Gastroesophageal sphincter (tissue), 4 donors: ENCODE measurements around the gene PRUNE2. TPM values are rescaled to one million over a fixed set of nuclear protein-coding genes. Genes with fewer than 3 reads are reported as not detected.
A peak's percentile ranks its signal among the peaks of the same experiment; 100 is the strongest.

Source experiments
- ATAC-seq: fragments of 150-250 bp; one replicate; pipeline ENCODE4 v1.9.1; 2016; ENCODE audit warnings: mild to moderate bottlenecking, moderate library complexity
- H3K27ac ChIP-seq, 4 donors: fragments of 200-600 bp; sonication (generic) in 3 of 4; 1 replicate in 3 of 4; 2 replicates in 1 of 4; pipeline ENCODE4 v1.5.1; 2016 to 2019
- H3K27me3 ChIP-seq: fragments of 200-600 bp; sonication (generic); one replicate; pipeline ENCODE4 v1.5.1; 2019
- H3K36me3 ChIP-seq, 2 donors: fragments of 200-600 bp; sonication (generic); one replicate each; pipeline ENCODE4 v1.5.1; 2019; ENCODE audit warnings: control low read depth in 1 of 2
- H3K4me1 ChIP-seq, 3 donors: fragments of 200-600 bp; sonication (generic); 1 replicate in 2 of 3; 2 replicates in 1 of 3; pipeline ENCODE4 v1.5.1; 2016 to 2019; ENCODE audit warnings: control low read depth in 2 of 3
- H3K4me3 ChIP-seq, 2 donors: fragments of 200-600 bp; sonication (generic); one replicate each; pipeline ENCODE4 v1.5.1; 2019; ENCODE audit warnings: mild to moderate bottlenecking in 1 of 2, moderate library complexity in 1 of 2
- H3K9me3 ChIP-seq, 3 donors: fragments of 200-600 bp; sonication (generic); one replicate each; pipeline ENCODE4 v1.5.1; 2017 to 2019; ENCODE audit warnings: control low read depth in 2 of 3
- EP300 ChIP-seq: sonication (generic); formaldehyde crosslinking; IDR thresholded peaks from one replicate; pipeline ENCODE4 v1.6.1; 2017; ENCODE audit warnings: antibody characterized with exemption, mild to moderate bottlenecking
- POLR2A ChIP-seq, 2 donors: fragments of 450-650 bp; IDR thresholded peaks; one replicate each; pipeline ENCODE4 v1.6.1; 2017; ENCODE audit warnings: antibody characterized with exemption in 2 of 2, mild to moderate bottlenecking in 2 of 2, moderate library complexity in 1 of 2
- POLR2AphosphoS5 ChIP-seq: sonication (generic); formaldehyde crosslinking; IDR thresholded peaks from one replicate; pipeline ENCODE4 v1.6.1; 2017; ENCODE audit warnings: antibody characterized with exemption
- WGBS, 2 donors: methylation state at CpG; one replicate each; pipeline ENCODE4 v1.1.5; 2018; ENCODE audit warnings: low coverage in 1 of 2; 5-methylcytosine and 5-hydroxymethylcytosine counted together
- total RNA-seq, 4 donors: library from RNA; depleted of rRNA; stranded (reverse); fragments of >200 nt; gene quantifications; one replicate each; pipeline ENCODE4 v1.1.0, GENCODE V29; 2016
- TF ChIP-seq, protein P1 (sequence below), 4 experiments: fragments of 200-600 bp in 2 of 4; fragments of 450-650 bp in 2 of 4; sonication (generic) in 1 of 4; IDR thresholded peaks; one replicate each; pipeline ENCODE4 v1.5.1; 2017 to 2019; ENCODE audit warnings: antibody characterized with exemption in 4 of 4, mild to moderate bottlenecking in 2 of 4, moderate library complexity in 2 of 4

Gene PRUNE2
- total RNA-seq, 4 donors from 2014 or later = 561 to 930 (median 763) TPM

GRCh38 chr9:76690973-76691370, 214.9 kb downstream of the PRUNE2 start:
- Histone ChIP-seq H3K36me3 (peaks cover 0 to 20% of the 10 kb centered on the region in 2 donors), H3K9me3 (no peaks in the 10 kb centered on the region), H3K4me3 (no peak overlapping the region), H3K4me1 (peaks cover 0 to 55% (median 0%) of the 10 kb centered on the region in 3 donors), H3K27ac (no peak overlapping the region), H3K27me3 (no peaks in the 10 kb centered on the region)
- ATAC-seq = no peak
- no peak for TF ChIP-seq EP300
- TF ChIP-seq, protein P1, sequence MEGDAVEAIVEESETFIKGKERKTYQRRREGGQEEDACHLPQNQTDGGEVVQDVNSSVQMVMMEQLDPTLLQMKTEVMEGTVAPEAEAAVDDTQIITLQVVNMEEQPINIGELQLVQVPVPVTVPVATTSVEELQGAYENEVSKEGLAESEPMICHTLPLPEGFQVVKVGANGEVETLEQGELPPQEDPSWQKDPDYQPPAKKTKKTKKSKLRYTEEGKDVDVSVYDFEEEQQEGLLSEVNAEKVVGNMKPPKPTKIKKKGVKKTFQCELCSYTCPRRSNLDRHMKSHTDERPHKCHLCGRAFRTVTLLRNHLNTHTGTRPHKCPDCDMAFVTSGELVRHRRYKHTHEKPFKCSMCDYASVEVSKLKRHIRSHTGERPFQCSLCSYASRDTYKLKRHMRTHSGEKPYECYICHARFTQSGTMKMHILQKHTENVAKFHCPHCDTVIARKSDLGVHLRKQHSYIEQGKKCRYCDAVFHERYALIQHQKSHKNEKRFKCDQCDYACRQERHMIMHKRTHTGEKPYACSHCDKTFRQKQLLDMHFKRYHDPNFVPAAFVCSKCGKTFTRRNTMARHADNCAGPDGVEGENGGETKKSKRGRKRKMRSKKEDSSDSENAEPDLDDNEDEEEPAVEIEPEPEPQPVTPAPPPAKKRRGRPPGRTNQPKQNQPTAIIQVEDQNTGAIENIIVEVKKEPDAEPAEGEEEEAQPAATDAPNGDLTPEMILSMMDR (IDR thresholded peaks at IDR 0.05) = no peak
- TF ChIP-seq POLR2A (IDR thresholded peaks at IDR 0.05) = no peak
- TF ChIP-seq POLR2AphosphoS5 = no peak
- 75 to 90% methylated on average over 5 of the region's 5 CpGs for WGBS, 2 donors

GRCh38 chr9:76690246-76690972, 215.5 kb downstream of the PRUNE2 start:
- Histone ChIP-seq H3K4me3 (no peak overlapping the region), H3K4me1 (peaks cover 0 to 55% (median 0%) of the 10 kb centered on the region in 3 donors), H3K27me3 (no peaks in the 10 kb centered on the region), H3K36me3 (peaks cover 0 to 26% of the 10 kb centered on the region in 2 donors), H3K9me3 (no peaks in the 10 kb centered on the region), H3K27ac (no peak overlapping the region)
- WGBS, 2 donors = 69 to 92% methylated on average over 1 of the region's 1 CpG
- ATAC-seq = no peak
- no peak for TF ChIP-seq EP300
- no peak for TF ChIP-seq POLR2AphosphoS5
- TF ChIP-seq, protein P1 (IDR thresholded peaks at IDR 0.05) = no peak
- no peak for TF ChIP-seq POLR2A (IDR thresholded peaks at IDR 0.05)

GRCh38 chr9:76688471-76689238, 217.3 kb downstream of the PRUNE2 start:
- 49 to 72% methylated on average over 2 to 3 of the region's 3 CpGs for WGBS, 2 donors
- Histone ChIP-seq H3K9me3 (no peaks in the 10 kb centered on the region), H3K4me1 (peaks cover 0 to 55% (median 0%) of the 10 kb centered on the region in 3 donors), H3K27ac (peak overlapping the region in 3 of 4 donors; percentile 8 to 55 (median 37)), H3K4me3 (no peak overlapping the region), H3K27me3 (no peaks in the 10 kb centered on the region), H3K36me3 (peaks cover 0 to 30% of the 10 kb centered on the region in 2 donors)
- TF ChIP-seq POLR2A (IDR thresholded peaks at IDR 0.05) (no peak), POLR2AphosphoS5 (no peak), EP300 (no peak)
- TF ChIP-seq, protein P1 (IDR thresholded peaks at IDR 0.05) = no peak
- peak; percentile 17 for ATAC-seq

- 50 to 89% methylated on average over 3 to 4 of the region's 4 CpGs for WGBS, 2 donors
- peaks cover 0 to 30% of the 10 kb centered on the region in 2 donors for H3K36me3 ChIP-seq
- TF ChIP-seq POLR2AphosphoS5 (peak; percentile 20), POLR2A (IDR thresholded peaks at IDR 0.05) (no peak)
- H3K4me1 ChIP-seq = peaks cover 0 to 53% (median 0%) of the 10 kb centered on the region in 3 donors
- peak overlapping the region in 3 of 4 donors; percentile 22 to 55 (median 37) for H3K27ac ChIP-seq
- H3K4me3 ChIP-seq = no peak overlapping the region
- H3K9me3 ChIP-seq = no peaks in the 10 kb centered on the region
- peak; percentile 63 for ATAC-seq
- H3K27me3 ChIP-seq = no peaks in the 10 kb centered on the region
These were observed 218.0 kb downstream of the PRUNE2 start for GRCh38 chr9:76687861-76688391.

DNA sequence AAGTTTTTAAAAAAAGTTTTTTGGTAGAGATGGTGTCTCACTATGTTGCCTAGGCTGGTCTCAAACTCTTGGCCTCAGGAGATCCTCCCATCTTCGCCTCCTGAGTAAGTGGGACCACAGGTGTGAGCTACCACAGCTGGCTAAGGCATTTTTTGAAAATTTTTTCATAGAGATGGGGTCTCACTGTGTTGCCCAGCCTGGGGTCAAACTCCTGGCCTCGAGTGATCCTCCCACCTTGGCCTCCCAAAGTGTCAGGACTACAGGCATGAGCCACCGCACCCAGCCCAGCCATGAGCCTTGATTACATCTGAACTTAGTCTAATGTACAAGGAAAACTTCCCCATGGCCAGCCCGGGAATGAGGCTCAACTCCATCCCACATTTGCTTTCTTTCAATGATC, 219.2 kb downstream of the PRUNE2 start:
- peak overlapping the region in 1 of 4 donors; percentile 10 for H3K27ac ChIP-seq

More for the DNA sequence above, 219.2 kb downstream of the PRUNE2 start:
- WGBS, 2 donors = 0 to 75% methylated on average over 1 to 4 of the region's 4 CpGs
- TF ChIP-seq EP300 (no peak), POLR2A (IDR thresholded peaks at IDR 0.05) (no peak), POLR2AphosphoS5 (no peak)
- TF ChIP-seq, protein P1 (IDR thresholded peaks at IDR 0.05) = no peak
- Histone ChIP-seq H3K4me3 (no peak overlapping the region), H3K4me1 (peaks cover 0 to 41% (median 0%) of the 10 kb centered on the region in 3 donors), H3K27me3 (no peaks in the 10 kb centered on the region), H3K9me3 (no peaks in the 10 kb centered on the region), H3K36me3 (peaks cover 0 to 30% of the 10 kb centered on the region in 2 donors)
- no peak for ATAC-seq
